Right cardiac atrium (tissue), 5 donors: Measurements from ENCODE around the gene C19orf67. TPM values are rescaled to one million over a fixed set of nuclear protein-coding genes. Genes with fewer than 3 reads are reported as not detected.

Source experiments
- ATAC-seq, 2 donors: fragments of 200-7000 bp; cut with Tn5 transposase; one replicate each; pipeline versions ENCODE4 v1.8.0 to v1.9.1; 2020; ENCODE audit warnings: moderate library complexity in 2 of 2, mild to moderate bottlenecking in 1 of 2
- DNase-seq, 3 donors: peaks; one replicate each; pipeline ENCODE4 v3.0.0-alpha.2; 2020
- H3K27ac ChIP-seq: one replicate; pipeline ENCODE4 v1.5.1; 2013; ENCODE audit warnings: mild to moderate bottlenecking, low read length, control low read depth, moderate library complexity
- H3K27me3 ChIP-seq: one replicate; pipeline ENCODE4 v1.6.1; 2013; ENCODE audit not compliant: control insufficient read depth, insufficient read depth
- H3K4me1 ChIP-seq: one replicate; pipeline ENCODE4 v1.6.1; 2013; ENCODE audit warnings: low read length; ENCODE audit not compliant: control insufficient read depth, insufficient read depth
- H3K4me3 ChIP-seq: one replicate; pipeline ENCODE4 v1.5.1; 2013; ENCODE audit warnings: low read length, control low read depth
- H3K9me3 ChIP-seq: one replicate; pipeline ENCODE4 v1.6.1; 2013; ENCODE audit warnings: low read length; ENCODE audit not compliant: control insufficient read depth
- WGBS: extraction: QIAGEN DNeasy Blood & Tissue Kit; methylation state at CpG from one replicate; pipeline ENCODE4 v1.1.7; 2013; 5-methylcytosine and 5-hydroxymethylcytosine counted together
- intact Hi-C, 4 donors: fragments of 100-400 bp; cut with DNase I; formaldehyde crosslinking; loops; one replicate each; pipeline versions ENCODE4 v1.11.0 to v1.14.0; 2022 to 2023
- polyA plus RNA-seq: library from polyadenylated mRNA; stranded (reverse); fragments of 200-250 nt; gene quantifications from one replicate; pipeline ENCODE4 v1.2.3, GENCODE V29; 2013
- total RNA-seq, 4 donors: library from RNA; stranded (reverse); fragmentation: NEBNext Ultra II Directional; extraction: Animal tissue kit (Norgen Biotek cat#: 25700); gene quantifications; one replicate each; pipeline ENCODE4 v1.2.1, GENCODE V29; 2021
- donor health status: healthy with polysubstance abuse.
- donor health status: DM: no; HTN: yes; CAD: no.
- donor health status: DM: no; HTN: no; CAD: no.
- donor health status: DM: no; HTN: yes; CAD: no; lungs with severe emphysema.
- donor health status: DM: yes; HTN: yes; CAD: no.

The C19orf67 gene
- total and polyA plus RNA-seq, 5 donors = not detected

GRCh38 chr19:14107581-14108461 is 22.2 kb upstream of the C19orf67 start:
- peak; percentile 58 to 87 (median 83) for DNase-seq
- peaks cover 9% of the 10 kb centered on the region for H3K4me1 ChIP-seq
- intact Hi-C loops = no loop called here
- peak; percentile 80 to 86 for ATAC-seq
- no peak overlapping the region for H3K4me3 ChIP-seq
- WGBS = 59% methylated on average over 23 of the region's 23 CpGs
- no peaks in the 10 kb centered on the region for H3K9me3 ChIP-seq
- H3K27ac ChIP-seq = peak overlapping the region; percentile 93
- H3K27me3 ChIP-seq = no peaks in the 10 kb centered on the region

GRCh38 chr19:14106840-14107239 is 21.3 kb upstream of the C19orf67 start:
- Histone ChIP-seq H3K4me3 (no peak overlapping the region), H3K27ac (peak overlapping the region; percentile 93), H3K4me1 (peaks cover 2% of the 10 kb centered on the region), H3K9me3 (no peaks in the 10 kb centered on the region), H3K27me3 (no peaks in the 10 kb centered on the region)
- intact Hi-C loops = no loop called here
- ATAC-seq = peak in 1 of 2 donors; percentile 43
- WGBS = 74% methylated on average over 16 of the region's 16 CpGs
- peak in 2 of 3 donors; percentile 55 to 73 for DNase-seq

- Histone ChIP-seq H3K9me3 (no peaks in the 10 kb centered on the region), H3K4me3 (no peak overlapping the region), H3K27me3 (no peaks in the 10 kb centered on the region), H3K27ac (no peak overlapping the region), H3K4me1 (no peaks in the 10 kb centered on the region)
- no peak for ATAC-seq
- intact Hi-C loops = no loop called here
- peak in 1 of 3 donors; percentile 37 for DNase-seq
- 84% methylated on average over 8 of the region's 8 CpGs for WGBS
Measured at GRCh38 chr19:14105680-14106079, 20.1 kb upstream of the C19orf67 start.

GRCh38 chr19:14103310-14103709 is 17.7 kb upstream of the C19orf67 start:
- DNase-seq (peak in 1 of 3 donors; percentile 24), ATAC-seq (no peak)
- H3K4me3 ChIP-seq = no peak overlapping the region
- intact Hi-C loops = no loop called here
- 91% methylated on average over 1 of the region's 1 CpG for WGBS
- no peaks in the 10 kb centered on the region for H3K9me3 ChIP-seq
- H3K27me3 ChIP-seq = no peaks in the 10 kb centered on the region
- H3K27ac ChIP-seq = no peak overlapping the region
- H3K4me1 ChIP-seq = no peaks in the 10 kb centered on the region

- no peak for DNase-seq
- intact Hi-C loops = no loop called here
Measured at GRCh38 chr19:14102756-14103155, 17.2 kb upstream of the C19orf67 start.

GRCh38 chr19:14102102-14102696 is 16.6 kb upstream of the C19orf67 start:
- Histone ChIP-seq H3K4me3 (no peak overlapping the region), H3K27ac (peak overlapping the region; percentile 48), H3K9me3 (no peaks in the 10 kb centered on the region), H3K27me3 (no peaks in the 10 kb centered on the region), H3K4me1 (no peaks in the 10 kb centered on the region)
- intact Hi-C loops = no loop called here
- ATAC-seq (peak; percentile 10 to 16), DNase-seq (peak; percentile 29 to 69 (median 45))
- 58% methylated on average over 11 of the region's 11 CpGs for WGBS

More at GRCh38 chr19:14102756-14103155, 17.2 kb upstream of the C19orf67 start:
- no peak for ATAC-seq
- Histone ChIP-seq H3K27me3 (no peaks in the 10 kb centered on the region), H3K4me3 (no peak overlapping the region), H3K9me3 (no peaks in the 10 kb centered on the region), H3K4me1 (no peaks in the 10 kb centered on the region), H3K27ac (no peak overlapping the region)
- WGBS = 87% methylated on average over 10 of the region's 10 CpGs

GRCh38 chr19:14101003-14101545 is 15.5 kb upstream of the C19orf67 start:
- Histone ChIP-seq H3K27me3 (no peaks in the 10 kb centered on the region), H3K4me3 (no peak overlapping the region), H3K9me3 (no peaks in the 10 kb centered on the region), H3K4me1 (no peaks in the 10 kb centered on the region), H3K27ac (no peak overlapping the region)
- 96% methylated on average over 6 of the region's 6 CpGs for WGBS
- no peak for ATAC-seq
- peak in 1 of 3 donors; percentile 11 for DNase-seq
- intact Hi-C loops = no loop called here

- 79% methylated on average over 21 of the region's 21 CpGs for WGBS
- Histone ChIP-seq H3K27ac (no peak overlapping the region), H3K9me3 (no peaks in the 10 kb centered on the region), H3K4me1 (no peaks in the 10 kb centered on the region), H3K27me3 (no peaks in the 10 kb centered on the region), H3K4me3 (no peak overlapping the region)
- intact Hi-C loops = no loop called here
- DNase-seq (no peak), ATAC-seq (no peak)
Measured at GRCh38 chr19:14097532-14098151, 12.1 kb upstream of the C19orf67 start.

GRCh38 chr19:14096272-14096992 is 10.8 kb upstream of the C19orf67 start:
- DNase-seq (no peak), ATAC-seq (no peak)
- WGBS = 95% methylated on average over 11 of the region's 11 CpGs
- H3K4me3 ChIP-seq = no peak overlapping the region
- no peaks in the 10 kb centered on the region for H3K9me3 ChIP-seq
- no peaks in the 10 kb centered on the region for H3K27me3 ChIP-seq
- no peaks in the 10 kb centered on the region for H3K4me1 ChIP-seq
- intact Hi-C loops = no loop called here
- H3K27ac ChIP-seq = no peak overlapping the region

GRCh38 chr19:14094854-14095253 is 9.3 kb upstream of the C19orf67 start:
- Histone ChIP-seq H3K9me3 (no peaks in the 10 kb centered on the region), H3K4me3 (no peak overlapping the region), H3K27me3 (no peaks in the 10 kb centered on the region), H3K27ac (no peak overlapping the region), H3K4me1 (no peaks in the 10 kb centered on the region)
- 82% methylated on average over 7 of the region's 7 CpGs for WGBS
- ATAC-seq (no peak), DNase-seq (no peak)
- intact Hi-C loops = no loop called here
